Left renal cortex interstitium (tissue), 4 donors: ENCODE measurements around the gene TRAPPC2. TPM values are rescaled to one million over a fixed set of nuclear protein-coding genes. Genes with fewer than 3 reads are reported as not detected.

ENCODE experiments used
- DNase-seq, 4 donors: peaks; one replicate each; pipeline ENCODE4 v3.0.0-alpha.2; 2013; ENCODE audit warnings: low read depth in 4 of 4, low spot score in 2 of 4, missing footprints in 1 of 4
- polyA plus RNA-seq, 4 donors: library from polyadenylated mRNA; unstranded; fragments of 120-200 nt; gene quantifications; one replicate each; pipeline ENCODE4 v1.2.1, GENCODE V29; 2013; ENCODE audit not compliant: insufficient read length in 4 of 4

TRAPPC2 gene
- polyA plus RNA-seq = 10 to 100 TPM; 10.8 to 21.5 (median 17.6) TPM

- peak; percentile 72 to 84 (median 82) for DNase-seq
Observed at GRCh38 chrX:13734278-13735172, at the start of gene TRAPPC2, which contains the start of gene OFD1. Gene TRAPPC2, minus strand, starts transcription at chrX:13734620. Its CDS starts 14,657 bp downstream, at chrX:13719963. Gene OFD1, plus strand, starts transcription at chrX:13734748. Its CDS starts 324 bp downstream, at chrX:13735072.

- no peak for DNase-seq
Observed at GRCh38 chrX:13780868-13781427, 46.5 kb upstream of the TRAPPC2 start.

DNA sequence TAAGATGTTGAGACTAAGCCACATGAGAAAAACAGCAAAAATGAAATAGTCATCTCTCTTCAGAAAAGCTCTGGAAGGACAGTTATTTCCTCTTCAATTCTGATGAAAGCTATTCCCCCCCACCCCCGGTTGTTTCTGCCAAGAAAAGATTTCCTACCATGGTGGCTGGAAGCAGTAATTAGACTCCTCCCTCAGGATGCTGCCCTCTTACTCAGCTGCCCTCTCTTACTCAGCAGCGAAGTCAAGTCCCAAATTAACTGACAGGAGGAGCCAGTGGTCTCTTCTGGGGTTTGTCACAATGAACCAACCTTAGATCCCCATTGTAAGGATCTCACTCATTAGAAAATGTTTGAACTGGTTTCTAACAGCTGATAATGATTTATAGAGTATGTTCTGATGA is 44.5 kb upstream of the TRAPPC2 start:
- no peak for DNase-seq

- DNase-seq = no peak
Observed at GRCh38 chrX:13776387-13776786, 42.0 kb upstream of the TRAPPC2 start.

- DNase-seq = no peak
Observed at GRCh38 chrX:13775837-13776236, 41.4 kb upstream of the TRAPPC2 start.

DNA sequence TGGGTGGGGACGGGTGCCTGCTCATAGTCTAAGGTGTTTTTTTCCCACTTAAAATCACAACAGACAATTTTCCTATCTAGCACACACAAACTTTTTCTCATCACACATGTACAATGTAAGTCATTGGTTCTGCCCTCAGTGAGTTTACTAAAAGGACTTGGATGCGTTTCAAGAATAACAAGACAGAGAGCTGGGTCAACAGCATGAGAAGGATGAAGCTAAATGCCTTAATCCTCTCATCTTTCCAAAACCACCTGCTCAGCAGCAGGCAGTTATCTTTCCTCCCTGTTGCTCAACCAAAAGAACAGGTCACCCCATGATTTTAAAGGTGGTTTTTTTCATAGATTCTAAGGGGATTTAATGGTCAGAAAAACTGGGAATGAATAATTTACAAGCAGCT is 40.3 kb upstream of the TRAPPC2 start:
- DNase-seq = no peak

- no peak for DNase-seq
Observed at GRCh38 chrX:13770013-13770535, 35.7 kb upstream of the TRAPPC2 start.

- DNase-seq = no peak
Observed at GRCh38 chrX:13768939-13769338, 34.5 kb upstream of the TRAPPC2 start.

DNA sequence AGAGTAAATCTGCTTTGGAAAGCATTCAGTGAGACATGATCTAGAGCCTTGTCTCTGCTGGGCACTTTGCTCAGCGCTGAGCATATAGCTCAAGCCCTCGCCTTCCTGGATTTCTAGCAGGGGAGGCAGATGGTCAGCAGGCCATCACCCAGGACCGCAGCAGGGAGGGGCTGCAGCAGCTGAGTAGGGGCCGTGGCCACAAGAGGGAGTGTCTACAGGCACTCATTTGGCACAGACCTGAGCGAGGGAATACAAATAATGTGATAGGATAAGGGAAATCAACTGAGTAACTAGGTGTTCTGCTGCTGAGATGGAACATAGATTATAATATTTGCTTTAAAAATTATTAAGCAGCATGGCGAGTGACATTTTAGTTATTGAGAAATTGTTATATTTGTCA is 30.3 kb upstream of the TRAPPC2 start:
- DNase-seq = no peak

- no peak for DNase-seq
Observed at GRCh38 chrX:13764281-13764680, 29.9 kb upstream of the TRAPPC2 start.

DNA sequence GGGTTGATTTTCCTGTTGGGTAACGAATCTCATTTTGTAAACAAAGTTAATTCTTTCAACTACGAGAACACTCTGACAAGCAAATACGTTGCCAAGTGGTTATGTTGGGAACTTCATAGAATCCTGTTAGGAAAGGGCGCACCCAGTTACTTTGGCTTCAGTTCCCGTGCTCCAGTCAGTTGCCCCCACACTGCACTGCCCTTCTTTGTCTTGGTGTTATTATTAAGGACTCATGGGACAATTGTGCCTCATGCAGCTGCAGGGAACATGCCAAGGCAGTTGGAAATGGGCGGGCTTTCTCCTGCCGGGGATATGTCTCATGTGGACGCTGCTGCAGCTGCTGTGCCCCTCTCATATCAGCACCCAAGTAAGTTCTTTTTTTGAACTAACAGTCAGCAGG is 29.1 kb upstream of the TRAPPC2 start:
- no peak for DNase-seq

DNA sequence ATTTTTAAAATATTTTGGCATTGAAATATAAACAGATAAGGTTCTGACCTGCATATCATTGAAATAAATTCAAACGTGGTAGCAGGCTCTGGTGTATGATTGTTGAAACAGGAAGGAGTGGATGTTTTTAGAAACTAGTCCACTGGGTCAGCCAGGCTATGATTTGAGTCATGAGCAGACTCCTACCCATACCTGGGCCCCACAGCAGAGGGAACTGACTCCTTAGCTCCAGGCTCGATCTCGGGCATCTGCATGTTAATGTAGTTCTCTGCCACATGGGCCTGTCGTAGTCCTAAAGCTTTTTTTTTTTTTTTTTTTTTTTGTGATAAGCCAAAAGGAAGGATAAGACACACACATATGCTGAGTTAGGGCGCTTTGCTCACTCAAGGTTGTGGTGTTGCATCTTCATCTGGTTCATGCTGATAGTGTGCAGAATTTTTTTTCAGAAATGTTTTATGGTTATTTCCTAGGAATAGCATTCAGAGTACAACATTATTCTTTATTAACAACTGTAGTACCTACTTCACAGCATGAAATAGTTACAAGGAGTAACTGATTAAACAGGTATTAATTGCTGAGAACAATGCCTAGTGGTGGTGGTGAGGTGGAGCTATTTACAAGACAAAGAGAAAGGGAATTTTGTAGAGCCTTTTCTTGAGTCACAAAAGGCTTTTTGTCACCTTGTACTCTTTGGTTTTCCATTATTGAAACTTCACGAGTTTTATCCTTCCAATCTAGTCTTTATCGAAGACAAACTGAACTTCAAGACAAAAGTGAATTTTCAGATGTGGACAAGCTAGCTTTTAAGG is 27.4 kb upstream of the TRAPPC2 start:
- no peak for DNase-seq

GRCh38 chrX:13760426-13760825 is 26.0 kb upstream of the TRAPPC2 start:
- no peak for DNase-seq

- no peak for DNase-seq
Observed at GRCh38 chrX:13759152-13759718, 24.8 kb upstream of the TRAPPC2 start.

GRCh38 chrX:13756381-13756780 is 22.0 kb upstream of the TRAPPC2 start:
- no peak for DNase-seq

GRCh38 chrX:13755254-13755653 is 20.8 kb upstream of the TRAPPC2 start:
- no peak for DNase-seq

DNA sequence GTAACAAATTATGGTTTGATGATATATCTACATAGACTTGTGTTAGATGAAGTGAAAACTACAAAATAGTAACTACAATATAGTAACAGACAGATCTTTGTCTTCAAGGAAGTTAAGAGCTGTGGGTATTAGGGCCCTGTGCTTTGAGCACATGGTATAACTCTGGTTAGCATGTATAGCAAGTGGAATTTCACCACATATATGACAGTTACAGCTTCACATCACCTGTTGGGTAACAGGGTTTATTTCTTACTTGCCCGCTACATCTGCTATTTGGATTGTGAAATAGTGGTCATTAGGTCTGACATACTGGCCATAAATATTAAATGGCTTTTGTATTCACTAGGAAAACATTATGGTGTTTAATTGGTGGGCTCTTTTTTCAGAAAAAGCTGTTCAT is 20.3 kb upstream of the TRAPPC2 start:
- no peak for DNase-seq

- DNase-seq = no peak
Observed at GRCh38 chrX:13752646-13753045, 18.2 kb upstream of the TRAPPC2 start.

GRCh38 chrX:13752141-13752540 is 17.7 kb upstream of the TRAPPC2 start:
- DNase-seq = no peak

GRCh38 chrX:13750812-13751211 is 16.4 kb upstream of the TRAPPC2 start:
- DNase-seq = no peak

DNA sequence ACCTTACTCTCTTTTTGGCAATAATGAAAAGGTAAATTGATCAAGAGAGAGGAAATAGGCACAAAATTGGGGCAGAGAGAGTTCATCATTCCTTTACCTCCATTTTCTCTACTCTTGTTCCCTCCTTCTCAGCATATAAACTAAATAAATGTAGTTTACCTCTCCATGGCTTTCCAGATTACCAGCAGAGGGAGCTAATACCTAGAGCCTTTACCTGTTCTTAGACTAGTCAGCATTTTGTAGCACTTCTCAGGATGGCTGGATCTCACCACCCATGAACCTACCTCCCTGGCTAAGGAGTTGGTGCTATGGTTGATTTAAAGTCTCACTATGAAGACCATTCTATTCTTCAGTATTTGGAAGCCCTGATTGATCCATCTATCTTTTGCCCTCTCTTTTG is 15.8 kb upstream of the TRAPPC2 start:
- no peak for DNase-seq
